ENCODE measurements around the gene ZNF326. TPM values are rescaled to one million over a fixed set of nuclear protein-coding genes. Genes with fewer than 3 reads are reported as not detected.
A peak's percentile ranks its signal among the peaks of the same experiment; 100 is the strongest.
"Not testable (repeated sequence)": the region's sequence is repeated elsewhere in the genome, so short reads cannot be mapped to it uniquely, and the experiment has no call there.

Gene ZNF326
- total RNA-seq, 1 donor from 2014 or later, result 17.4 TPM

DNA sequence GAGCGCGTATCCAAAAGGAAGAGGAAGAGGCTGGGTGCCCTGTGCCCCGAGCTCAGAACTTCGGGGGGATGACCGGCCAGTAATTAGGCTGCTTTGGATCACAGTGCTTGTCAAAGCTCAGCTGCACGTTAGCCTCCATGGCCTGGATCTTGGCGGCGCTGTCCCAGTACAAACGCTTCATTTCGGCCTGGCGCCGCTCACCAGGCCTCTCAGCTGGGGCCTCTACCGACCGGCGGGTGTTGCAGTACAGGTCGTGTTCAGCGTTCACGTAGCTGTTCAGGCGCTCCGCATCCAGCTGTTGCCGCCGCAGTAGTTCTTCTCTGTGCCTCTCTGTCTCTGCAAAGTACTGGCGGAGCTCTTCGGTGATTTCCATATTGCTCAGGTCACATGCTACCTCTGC, 1.4 kb upstream of the ZNF326 start:
- peak; percentile 64 for DNase-seq (ENCODE audit: missing footprints)

DNA sequence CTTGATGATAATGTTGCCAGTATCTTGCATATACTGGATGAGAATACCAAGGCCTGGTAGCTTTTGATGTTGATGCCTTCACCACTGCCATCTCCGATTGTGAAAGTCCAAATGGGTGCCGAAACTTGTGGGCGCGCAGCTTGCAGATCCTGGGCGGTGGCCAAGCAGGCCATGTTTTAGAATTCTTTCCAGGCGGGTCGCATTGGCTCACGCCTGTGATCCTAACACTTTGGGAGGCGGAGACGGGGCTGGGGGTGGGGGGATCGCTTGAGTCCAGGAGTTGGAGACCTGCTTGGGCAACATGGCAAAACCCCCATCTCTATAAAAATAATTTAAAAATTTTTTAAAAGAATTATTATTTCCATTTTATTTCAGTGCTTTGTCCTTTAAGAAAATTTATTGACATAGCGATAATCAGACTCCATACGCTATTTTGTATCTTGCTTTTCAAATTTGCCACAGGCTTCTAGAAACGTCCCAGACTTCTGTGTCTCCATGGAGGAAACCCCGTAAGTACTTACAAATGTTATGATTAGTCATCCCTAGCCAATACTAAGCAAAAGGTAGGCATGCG, 592 bp upstream of the ZNF326 start:
- ATAC-seq (no peak), DNase-seq (ENCODE audit: missing footprints) (no peak)
- intact Hi-C loops (cut with DNase I), result loop anchor here (10.0 kb wide), 1 partner anchor 360 kb away; the partner anchor contains the start of gene LRRC8C

More for the DNA sequence above, 1.4 kb upstream of the ZNF326 start:
- intact Hi-C loops (cut with DNase I), result loop anchor here (10.0 kb wide), 1 partner anchor 359 kb away; the partner anchor contains the start of gene LRRC8C
- ATAC-seq, result no peak

DNA sequence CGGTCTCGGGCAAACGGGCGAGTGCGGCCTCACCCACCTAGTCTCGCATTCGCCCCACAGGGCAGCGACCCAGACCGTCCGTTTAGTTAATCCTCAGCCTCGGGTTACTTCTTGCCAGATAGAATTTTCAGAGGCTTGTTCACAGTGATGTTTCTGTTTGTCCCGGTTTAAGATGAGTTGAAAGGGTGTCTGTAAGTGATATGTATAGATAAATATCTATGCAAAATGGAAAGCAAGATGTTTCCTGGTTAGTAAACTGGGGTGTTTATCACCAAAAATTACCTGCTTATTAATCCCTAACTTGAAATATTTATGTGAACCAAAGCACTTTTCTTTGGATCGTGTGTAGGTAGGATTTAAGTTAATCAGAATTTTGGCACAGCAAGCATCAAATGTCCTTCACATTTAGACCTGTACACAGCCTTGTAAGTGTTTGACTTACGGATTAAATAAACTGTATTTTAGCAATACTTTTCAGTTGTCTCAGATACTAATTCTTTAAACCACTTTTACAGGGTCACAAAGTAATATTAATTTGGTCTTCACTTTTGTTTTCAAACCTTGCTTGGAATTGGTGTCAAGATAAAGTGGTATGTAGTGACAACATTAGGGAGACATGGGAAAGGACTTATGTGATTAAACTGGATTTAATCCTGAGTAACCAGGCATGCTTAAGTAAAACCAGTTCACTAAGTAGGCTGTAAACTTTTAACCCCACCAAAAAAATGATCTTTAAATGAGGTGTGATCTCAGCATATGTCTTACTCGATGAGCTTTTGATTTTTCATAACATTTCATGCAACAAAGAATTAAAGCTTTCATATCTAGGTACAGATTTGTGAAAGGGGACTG, 914 bp downstream of the ZNF326 start:
- DNase-seq (ENCODE audit: missing footprints), result no peak
- ATAC-seq, result no peak
- intact Hi-C loops (cut with DNase I), result loop anchor here (10.0 kb wide), 1 partner anchor 361 kb away; the partner anchor contains the start of gene LRRC8C

DNA sequence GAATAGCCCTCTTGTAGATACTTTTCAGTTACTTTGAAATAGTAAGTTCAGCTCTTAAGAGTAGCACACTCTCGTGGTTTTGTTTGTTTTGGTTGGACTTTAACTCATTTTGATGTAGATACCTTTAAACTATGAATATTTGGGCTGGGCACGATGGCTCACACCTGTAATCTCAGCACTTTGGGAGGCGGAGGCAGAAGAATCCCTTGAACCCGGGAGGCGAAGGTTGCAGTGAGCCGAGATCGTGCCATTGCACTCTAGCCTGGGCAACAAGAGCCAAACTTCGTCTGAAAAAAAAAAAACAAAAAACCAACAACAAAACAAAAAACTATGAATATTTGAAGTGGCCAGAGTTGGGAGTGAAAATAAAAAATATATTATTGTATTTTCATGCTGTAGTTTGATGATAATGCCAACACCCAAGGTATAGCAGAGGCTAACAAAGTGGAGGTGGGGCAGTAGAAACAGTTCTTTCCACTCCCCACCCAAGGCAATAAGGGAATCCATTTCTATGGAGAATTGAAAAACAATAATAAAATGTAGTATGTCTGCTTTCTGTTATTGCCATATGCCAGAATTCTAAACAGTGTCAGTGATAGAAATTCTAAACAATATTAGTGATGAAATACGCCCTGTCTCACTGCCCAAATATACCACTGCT, 1.7 kb downstream of the ZNF326 start:
- DNase-seq (ENCODE audit: missing footprints), result no peak
- no peak for ATAC-seq
- intact Hi-C loops (cut with DNase I), result loop anchor here (10.0 kb wide), 1 partner anchor 362 kb away; the partner anchor contains the start of gene LRRC8C

DNA sequence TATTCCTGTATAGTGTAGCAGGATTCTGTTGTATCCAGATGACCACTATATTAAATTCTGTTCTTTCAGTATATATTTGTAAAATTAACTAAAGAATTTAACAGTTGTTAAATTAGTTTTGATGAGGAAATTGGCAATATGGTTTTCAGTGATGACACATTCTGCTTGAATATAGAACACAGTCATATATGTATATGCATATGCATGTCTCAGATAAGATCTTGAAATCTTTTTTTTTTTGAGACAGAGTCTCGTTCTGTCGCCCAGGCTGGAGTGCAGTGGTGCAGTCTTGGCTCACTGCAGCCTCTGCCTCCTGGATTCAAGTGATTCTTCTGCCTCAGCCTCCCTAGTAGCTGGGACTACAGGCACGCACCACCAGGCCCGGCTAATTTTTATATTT, 2.2 kb downstream of the ZNF326 start:
- DNase-seq (ENCODE audit: missing footprints); ATAC-seq: not testable (repeated sequence)
- intact Hi-C loops (cut with DNase I), result loop anchor here (10.0 kb wide), 1 partner anchor 362 kb away; the partner anchor contains the start of gene LRRC8C

DNA sequence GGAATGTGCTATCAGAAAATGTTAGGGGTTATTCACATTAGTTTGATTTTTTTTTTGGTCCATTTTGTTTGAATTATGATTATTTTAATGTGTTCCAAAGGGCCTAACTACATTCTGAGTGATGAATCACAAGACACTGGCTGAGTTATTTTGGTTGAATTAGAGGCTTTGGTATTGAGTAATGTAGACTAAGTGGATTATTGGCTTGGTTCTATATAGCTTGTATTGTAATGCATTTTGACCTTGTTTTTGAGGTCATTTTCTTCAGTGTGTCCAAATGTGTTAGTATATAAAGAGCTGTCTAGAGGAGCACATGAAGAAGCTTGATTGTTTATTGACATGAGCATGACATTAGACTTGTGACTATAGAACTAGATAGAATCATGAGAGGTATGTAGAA, 3.4 kb downstream of the ZNF326 start:
- intact Hi-C loops (cut with DNase I), result loop anchor here (10.0 kb wide), 1 partner anchor 364 kb away; the partner anchor contains the start of gene LRRC8C
- ATAC-seq, result no peak
- DNase-seq (ENCODE audit: missing footprints), result no peak

DNA sequence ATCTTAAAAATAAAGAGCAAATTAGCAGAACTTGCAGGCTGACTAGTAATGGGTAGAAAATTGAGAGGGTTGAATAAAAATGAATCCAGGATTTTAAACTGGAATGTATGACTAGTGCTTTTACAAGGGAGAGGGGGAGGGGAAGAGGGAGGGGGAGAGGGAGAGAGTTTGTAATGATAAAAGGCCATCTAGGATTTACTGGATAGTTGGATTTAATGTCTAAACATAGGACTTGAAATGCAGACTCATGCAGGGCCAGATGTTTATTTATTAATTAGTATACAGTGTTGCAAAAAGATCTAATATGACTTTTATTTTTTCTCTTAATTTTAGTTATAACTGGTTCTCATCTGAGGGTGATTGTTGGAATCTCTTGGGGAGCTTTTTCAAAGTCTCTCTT, 4.3 kb downstream of the ZNF326 start:
- ATAC-seq (no peak), DNase-seq (ENCODE audit: missing footprints) (no peak)
- intact Hi-C loops (cut with DNase I), result loop anchor here (10.0 kb wide), 1 partner anchor 364 kb away; the partner anchor contains the start of gene LRRC8C

DNA sequence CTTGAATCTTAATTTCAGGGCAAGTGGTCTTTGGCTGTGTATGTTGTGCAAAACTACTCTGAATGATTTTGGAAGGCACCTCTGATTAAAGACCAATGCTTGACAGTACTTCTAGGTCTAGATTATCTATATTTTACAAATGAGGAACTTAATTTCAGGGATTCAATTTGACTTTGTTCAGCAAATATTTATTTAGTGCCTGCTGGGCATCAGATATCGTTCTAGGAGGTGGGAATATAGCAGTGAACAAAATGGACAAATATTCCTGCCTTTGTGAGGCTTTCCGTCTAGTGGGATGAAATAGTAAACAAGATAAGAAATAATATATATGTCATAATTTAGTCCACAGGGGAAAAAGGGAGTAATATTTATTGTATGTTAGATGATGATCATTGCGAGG, 4.7 kb downstream of the ZNF326 start:
- intact Hi-C loops (cut with DNase I), result loop anchor here (10.0 kb wide), 1 partner anchor 365 kb away; the partner anchor contains the start of gene LRRC8C
- no peak for ATAC-seq

DNA sequence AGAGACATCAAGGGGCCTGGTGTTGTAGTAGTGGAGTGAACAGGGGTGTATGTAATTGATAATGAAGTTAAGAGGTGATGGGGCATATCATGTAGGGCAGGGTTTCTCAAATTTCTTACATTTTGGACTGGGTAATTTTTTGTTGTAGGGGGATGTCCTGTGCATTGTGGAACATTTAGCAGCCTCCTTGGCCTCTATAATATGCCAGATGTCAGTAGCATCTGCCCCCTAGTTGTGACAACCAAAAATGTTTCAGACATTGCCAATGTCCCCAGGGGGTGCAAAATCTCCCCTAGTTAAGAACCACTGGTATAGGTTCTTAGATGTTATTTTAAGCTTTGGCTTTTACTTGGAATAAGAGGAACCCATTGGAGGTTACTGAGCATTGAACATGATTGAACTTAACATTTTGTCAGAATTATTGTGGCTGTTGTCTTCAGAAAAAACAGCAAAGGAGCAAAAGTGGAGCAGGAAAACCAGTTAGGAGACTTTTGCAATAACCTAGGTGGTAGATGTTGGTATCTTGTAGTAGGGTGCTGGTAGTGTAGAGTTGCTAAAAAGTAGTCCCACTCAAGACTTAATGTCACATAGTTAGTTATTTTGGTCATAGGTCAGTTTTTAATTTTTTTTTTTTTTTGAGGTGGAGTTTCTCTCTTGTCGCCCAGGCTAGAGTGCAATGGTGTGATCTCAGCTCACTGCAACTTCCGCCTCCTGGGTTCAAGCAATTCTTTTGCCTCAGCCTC, 6.2 kb downstream of the ZNF326 start:
- intact Hi-C loops (cut with DNase I), result no loop called here
- ATAC-seq, result no peak
- no peak for DNase-seq (ENCODE audit: missing footprints)

More for the DNA sequence above, 4.7 kb downstream of the ZNF326 start:
- no peak for DNase-seq (ENCODE audit: missing footprints)

DNA sequence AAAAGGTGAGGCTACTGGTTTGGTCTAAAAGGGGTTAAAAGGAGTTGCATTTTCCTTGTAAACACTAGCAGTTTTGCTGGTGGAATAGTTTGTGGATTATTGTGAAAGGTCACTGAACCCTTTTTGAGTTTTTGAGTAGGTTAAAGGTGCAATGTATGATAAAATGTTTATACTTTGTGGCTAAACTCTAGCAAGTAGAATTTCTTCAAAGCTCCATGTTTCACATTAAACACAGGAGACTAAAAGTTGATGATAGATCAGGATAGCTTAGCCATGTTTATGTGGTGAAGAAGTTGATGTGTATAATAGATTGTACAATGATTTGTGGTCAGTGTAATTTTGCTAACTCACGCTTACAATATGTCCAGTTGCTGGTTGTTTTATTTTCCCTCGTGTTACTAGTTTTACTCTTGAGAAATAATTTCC, 13.1 kb downstream of the ZNF326 start:
- no peak for DNase-seq (ENCODE audit: missing footprints)
- no peak for ATAC-seq

DNA sequence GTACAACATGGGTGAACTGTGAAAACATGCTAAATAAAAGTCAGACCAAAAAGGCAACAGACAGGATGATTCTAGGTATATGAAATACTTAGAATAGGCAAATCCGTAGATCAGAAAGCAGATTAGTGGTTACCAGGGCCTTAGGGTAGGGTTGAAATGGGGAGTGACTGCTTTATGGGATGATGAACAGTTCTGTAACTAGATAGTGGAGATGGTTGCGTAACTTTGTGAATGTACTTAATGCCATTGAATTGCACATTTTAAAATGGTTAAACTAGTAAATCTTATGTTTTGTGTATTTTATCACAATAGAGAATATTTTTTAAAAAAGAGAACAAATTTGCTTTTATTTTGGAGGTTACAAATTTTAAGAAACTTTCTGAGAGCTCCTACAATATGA, 17.4 kb downstream of the ZNF326 start:
- intact Hi-C loops (cut with DNase I), result no loop called here
- ATAC-seq (no peak), DNase-seq (ENCODE audit: missing footprints) (no peak)

More for the DNA sequence above, 13.1 kb downstream of the ZNF326 start:
- intact Hi-C loops (cut with DNase I), result no loop called here

DNA sequence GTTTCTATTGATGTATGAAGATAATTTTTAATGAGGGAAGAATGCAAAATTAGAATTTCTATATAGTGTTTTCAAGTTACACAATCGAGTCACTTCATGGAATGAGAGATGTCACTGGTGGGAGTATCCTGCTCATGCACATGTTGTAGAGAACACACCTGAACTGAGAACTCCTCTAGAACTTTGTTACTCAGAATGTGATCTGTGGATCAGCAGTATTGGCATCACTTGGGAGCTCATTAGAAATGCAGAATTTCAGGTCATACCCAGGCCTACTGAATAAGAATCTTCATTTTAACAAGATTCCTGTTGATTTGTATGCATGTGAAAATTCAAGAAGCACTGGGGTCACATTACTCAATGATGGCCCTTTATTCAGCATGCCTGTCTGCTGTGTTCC, 28.8 kb downstream of the ZNF326 start:
- DNase-seq (ENCODE audit: missing footprints), result no peak
- intact Hi-C loops (cut with DNase I), result no loop called here
- ATAC-seq, result no peak

DNA sequence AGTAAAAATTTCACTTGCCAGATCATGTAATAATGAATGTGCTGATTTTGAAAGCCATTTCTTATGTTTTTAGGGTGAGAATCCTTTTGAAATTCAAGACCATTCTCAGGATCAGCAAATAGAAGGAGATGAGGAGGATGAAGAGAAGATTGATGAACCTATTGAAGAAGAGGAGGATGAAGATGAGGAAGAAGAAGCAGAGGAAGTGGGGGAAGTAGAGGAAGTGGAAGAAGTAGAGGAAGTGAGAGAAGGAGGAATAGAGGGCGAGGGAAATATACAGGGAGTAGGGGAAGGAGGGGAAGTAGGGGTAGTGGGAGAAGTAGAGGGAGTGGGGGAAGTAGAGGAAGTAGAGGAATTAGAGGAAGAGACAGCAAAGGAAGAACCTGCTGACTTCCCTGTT, 32.4 kb downstream of the ZNF326 start:
- no peak for ATAC-seq
- intact Hi-C loops (cut with DNase I), result no loop called here
- DNase-seq (ENCODE audit: missing footprints), result no peak

DNA sequence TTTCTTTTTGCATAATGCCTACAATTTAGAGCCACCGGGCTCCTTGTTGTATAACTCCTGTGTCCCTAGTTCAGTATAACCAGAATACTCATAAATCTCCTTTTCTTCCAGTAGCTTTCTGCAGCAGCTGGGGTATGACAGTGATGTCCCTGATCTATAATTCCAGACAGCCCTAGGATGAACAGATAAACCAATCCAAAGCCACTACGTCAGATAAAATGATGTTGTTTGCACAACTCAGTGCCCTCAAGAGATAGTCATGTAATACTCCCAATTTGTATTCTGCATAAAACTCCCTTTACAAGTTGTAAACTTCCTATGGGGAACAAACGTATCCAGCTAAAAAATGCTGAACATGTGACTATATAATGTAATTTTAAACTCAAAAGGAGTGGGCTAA, 44.7 kb downstream of the ZNF326 start:
- intact Hi-C loops (cut with DNase I), result no loop called here
- no peak for ATAC-seq

DNA sequence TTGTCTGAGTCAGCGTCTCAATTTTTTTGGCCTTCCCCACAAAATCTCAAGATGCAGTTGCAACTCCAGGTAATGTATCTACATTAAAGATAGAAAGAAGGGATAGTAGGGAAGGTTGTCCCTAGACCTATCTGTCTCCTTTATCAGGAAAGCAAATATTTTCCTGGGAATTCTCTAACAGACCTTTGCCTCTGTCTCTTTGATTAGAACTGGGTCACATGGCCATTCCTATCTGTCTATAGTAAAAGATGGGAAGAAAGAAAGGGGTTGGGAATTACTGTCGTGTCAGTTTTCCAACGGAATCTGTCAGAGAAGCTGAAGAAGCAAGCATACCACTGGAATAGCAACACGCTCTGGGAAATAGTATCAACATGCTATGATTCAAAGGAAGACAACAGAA, 48.7 kb downstream of the ZNF326 start:
- DNase-seq (ENCODE audit: missing footprints), result no peak
- no peak for ATAC-seq
- intact Hi-C loops (cut with DNase I), result no loop called here

More for the DNA sequence above, 44.7 kb downstream of the ZNF326 start:
- DNase-seq (ENCODE audit: missing footprints), result no peak

DNA sequence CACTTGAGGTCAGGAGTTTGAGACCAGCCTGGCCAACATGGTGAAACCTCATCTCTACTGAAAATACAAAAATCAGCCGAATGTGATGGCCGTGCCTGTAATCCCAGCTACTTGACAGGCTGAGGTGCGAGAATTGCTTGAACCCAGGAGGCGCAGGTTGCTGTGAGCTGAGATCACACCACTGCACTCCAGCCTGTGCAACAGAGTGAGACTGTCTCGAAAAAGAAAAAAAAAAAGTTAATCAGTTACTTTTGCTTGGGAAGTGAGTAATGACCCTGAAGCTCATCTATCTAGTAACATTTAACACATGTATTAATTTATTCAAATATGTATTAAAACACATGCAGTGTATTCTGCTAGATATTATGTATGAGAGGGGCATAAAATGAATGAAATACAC, 49.4 kb downstream of the ZNF326 start:
- DNase-seq (ENCODE audit: missing footprints), result no peak
- no peak for ATAC-seq
- intact Hi-C loops (cut with DNase I), result no loop called here

DNA sequence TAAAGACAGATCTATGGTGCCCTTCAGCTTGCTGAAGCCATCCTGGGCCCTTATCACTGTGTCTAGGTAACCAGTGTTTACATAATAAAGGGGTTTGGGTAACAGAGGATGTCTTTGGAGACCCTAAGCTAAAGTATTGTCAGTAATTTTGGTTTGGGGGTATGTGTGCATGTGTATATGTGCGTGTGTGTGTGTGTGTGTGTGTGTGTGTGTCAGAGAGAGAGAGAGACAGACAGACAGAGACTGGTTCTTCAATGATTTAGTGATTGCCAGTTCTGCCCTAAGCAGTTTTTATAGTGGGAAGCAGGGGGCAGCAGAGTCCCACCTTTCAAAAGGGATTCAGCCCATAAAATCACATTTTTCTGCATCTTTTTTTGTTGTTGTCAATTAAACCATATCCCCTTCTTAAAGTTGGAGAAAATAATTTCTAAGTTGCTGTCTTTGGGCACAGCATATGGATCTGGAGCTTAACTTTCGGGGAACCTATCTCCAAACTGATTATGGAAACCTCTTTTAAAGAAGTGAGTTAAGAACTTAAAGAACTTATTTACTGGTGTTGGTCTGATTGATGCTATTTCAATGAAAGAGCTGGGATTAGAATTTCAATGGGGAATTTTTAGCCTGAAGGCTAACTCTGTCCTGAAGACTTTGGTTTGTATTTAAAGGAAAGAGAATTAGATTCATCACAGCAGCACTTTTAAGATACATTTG, 51.1 kb downstream of the ZNF326 start:
- DNase-seq (ENCODE audit: missing footprints), result no peak
- intact Hi-C loops (cut with DNase I), result no loop called here
- ATAC-seq, result no peak

DNA sequence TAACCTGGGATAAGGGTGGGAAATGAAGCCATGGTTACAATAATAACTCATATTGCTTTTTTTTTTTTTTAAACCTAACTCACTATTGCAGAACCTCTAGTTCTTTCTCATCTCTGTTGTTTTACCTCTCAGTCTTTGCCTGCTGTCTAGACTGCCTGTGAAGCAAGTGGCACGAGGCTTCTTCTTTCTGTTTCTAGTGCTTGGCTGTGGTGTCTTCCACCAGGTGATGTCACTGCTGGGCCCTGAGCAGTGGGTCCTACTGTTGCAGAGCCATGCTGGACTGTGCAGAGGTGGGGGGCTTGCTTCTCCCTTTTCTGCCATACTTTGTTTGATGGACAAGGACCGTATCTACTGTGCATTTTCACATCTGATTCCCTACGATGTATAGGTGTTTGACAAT, 51.7 kb downstream of the ZNF326 start:
- no peak for ATAC-seq
- intact Hi-C loops (cut with DNase I), result no loop called here
- DNase-seq (ENCODE audit: missing footprints), result no peak

All from Right ventricle myocardium inferior (tissue), 1 donor.